HL-60 (cell line): ENCODE data around the gene SIPA1. TPM values are rescaled to one million over a fixed set of nuclear protein-coding genes. Genes with fewer than 3 reads are reported as not detected.

ENCODE experiments used
- DNase-seq, 2 experiments: peaks; one replicate each; pipeline ENCODE4 v3.0.0-alpha.2; 2010 to 2020; ENCODE audit warnings: low read depth in 1 of 2, low spot score in 1 of 2
- H3K27ac ChIP-seq: fragments of 250-450 bp; sonication (Bioruptor Pico); replicated peaks from 2 replicates; pipeline ENCODE4 v1.5.1; 2020; ENCODE audit warnings: mild to moderate bottlenecking, moderate library complexity
- H3K27me3 ChIP-seq: fragments of 250-450 bp; sonication (Bioruptor Pico); 2 replicates; pipeline ENCODE4 v1.5.1; 2021; ENCODE audit warnings: mild to moderate bottlenecking, moderate library complexity; ENCODE audit not compliant: insufficient read depth, poor library complexity, severe bottlenecking
- H3K4me3 ChIP-seq: replicated peaks from 2 replicates; pipeline ENCODE4 v1.5.1; 2011; ENCODE audit warnings: mild to moderate bottlenecking, control low read depth, low read length; ENCODE audit not compliant: insufficient read depth
- GABPA ChIP-seq: IDR thresholded peaks from 2 replicates; pipeline ENCODE4 v1.6.1; 2012; ENCODE audit warnings: low read depth
- POLR2AphosphoS5 ChIP-seq: IDR thresholded peaks from 2 replicates; pipeline ENCODE4 v1.6.1; 2012; ENCODE audit warnings: low read depth
- REST ChIP-seq: IDR thresholded peaks from 2 replicates; pipeline ENCODE4 v1.6.1; 2012; ENCODE audit warnings: low read depth; ENCODE audit not compliant: insufficient replicate concordance
- SPI1 ChIP-seq: IDR thresholded peaks from 2 replicates; pipeline ENCODE4 v1.6.1; 2012; ENCODE audit warnings: low read depth, mild to moderate bottlenecking, borderline replicate concordance
- microRNA-seq: library from miRNA; unstranded; fragments of <30 nt; microRNA quantifications from one replicate; pipeline ENCODE4, GENCODE V29; 2018
- TF ChIP-seq, protein P1 (sequence below): IDR thresholded peaks from one replicate; pipeline ENCODE4 v1.5.1; 2011; ENCODE audit warnings: low read length, control low read depth, inconsistent platforms; ENCODE audit not compliant: insufficient read depth

SIPA1 gene

GRCh38 chr11:65699306-65699705 lies 61.4 kb downstream of the SIPA1 start:
- H3K27me3 ChIP-seq, result no peaks in the 10 kb centered on the region
- no peak for DNase-seq
- TF ChIP-seq GABPA (no peak), POLR2AphosphoS5 (no peak), REST (no peak)
- TF ChIP-seq, protein P1, sequence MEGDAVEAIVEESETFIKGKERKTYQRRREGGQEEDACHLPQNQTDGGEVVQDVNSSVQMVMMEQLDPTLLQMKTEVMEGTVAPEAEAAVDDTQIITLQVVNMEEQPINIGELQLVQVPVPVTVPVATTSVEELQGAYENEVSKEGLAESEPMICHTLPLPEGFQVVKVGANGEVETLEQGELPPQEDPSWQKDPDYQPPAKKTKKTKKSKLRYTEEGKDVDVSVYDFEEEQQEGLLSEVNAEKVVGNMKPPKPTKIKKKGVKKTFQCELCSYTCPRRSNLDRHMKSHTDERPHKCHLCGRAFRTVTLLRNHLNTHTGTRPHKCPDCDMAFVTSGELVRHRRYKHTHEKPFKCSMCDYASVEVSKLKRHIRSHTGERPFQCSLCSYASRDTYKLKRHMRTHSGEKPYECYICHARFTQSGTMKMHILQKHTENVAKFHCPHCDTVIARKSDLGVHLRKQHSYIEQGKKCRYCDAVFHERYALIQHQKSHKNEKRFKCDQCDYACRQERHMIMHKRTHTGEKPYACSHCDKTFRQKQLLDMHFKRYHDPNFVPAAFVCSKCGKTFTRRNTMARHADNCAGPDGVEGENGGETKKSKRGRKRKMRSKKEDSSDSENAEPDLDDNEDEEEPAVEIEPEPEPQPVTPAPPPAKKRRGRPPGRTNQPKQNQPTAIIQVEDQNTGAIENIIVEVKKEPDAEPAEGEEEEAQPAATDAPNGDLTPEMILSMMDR, result no peak
- H3K27ac ChIP-seq, result no peak overlapping the region
- H3K4me3 ChIP-seq, result no peak overlapping the region

DNA sequence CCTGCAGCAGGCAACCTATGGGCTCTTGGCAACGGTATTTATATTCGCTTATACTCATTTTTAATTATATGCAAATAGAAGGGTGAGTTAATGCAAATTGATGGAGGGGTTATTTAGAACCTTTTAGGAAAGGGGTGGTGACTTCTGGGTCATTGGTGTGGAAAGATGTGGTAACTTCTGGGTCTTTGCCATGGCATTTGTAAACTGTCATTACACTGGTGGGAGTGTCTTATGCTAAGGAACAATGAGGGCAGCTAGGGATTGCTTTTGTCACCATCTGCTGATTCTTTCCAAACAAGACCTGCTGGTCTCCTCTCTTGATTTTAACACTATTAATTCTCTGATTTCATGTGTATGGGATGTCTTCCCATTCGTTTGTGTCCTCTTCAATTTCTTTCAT lies 62.5 kb downstream of the SIPA1 start:
- Histone ChIP-seq H3K4me3 (no peak overlapping the region), H3K27me3 (no peaks in the 10 kb centered on the region), H3K27ac (no peak overlapping the region)
- no peak for DNase-seq
- TF ChIP-seq, protein P1, result no peak
- TF ChIP-seq POLR2AphosphoS5 (no peak), REST (no peak), GABPA (no peak), SPI1 (no peak)

Small RNA genes lying within 50 kb of the gene (microRNA-seq; reads per million reads assigned to microRNA genes)
- gene MIR4489 (not detected), gene MIR4690 (not detected)
